Left colon (tissue), 2 donors: ENCODE measurements around the gene RPL10. TPM values are rescaled to one million over a fixed set of nuclear protein-coding genes. Genes with fewer than 3 reads are reported as not detected.

Source experiments
- microRNA-seq, 2 donors: library from miRNA; unstranded; fragments of <30 nt; microRNA quantifications; one replicate each; pipeline versions ENCODE4 v1.1.0 to v1.2.0, GENCODE V29; 2020
- total RNA-seq, 2 donors: library from RNA; stranded (reverse); fragmentation: NEBNext Ultra II Directional; extraction: Animal tissue kit (Norgen Biotek cat#: 25700); gene quantifications; one replicate each; pipeline ENCODE4 v1.2.1, GENCODE V29; 2021
- donor health status: DM: no; HTN: no; CAD: no.
- donor health status: DM: yes; HTN: yes; CAD: no.

The RPL10 gene
- total RNA-seq, 2 donors from 2014 or later: 2,262 to 2,406 TPM

Small RNA genes lying within 50 kb of the gene (microRNA-seq; reads per million reads assigned to microRNA genes)
- gene MIR6858: 0 to 0.53 reads per million in 2 donors

Other genes with a start within 250 kb of the RPL10 start
- not detected for gene OPN1MW, start 215.8 kb upstream of the RPL10 start, total RNA-seq
- gene OPN1MW2, start 178.6 kb upstream of the RPL10 start, total RNA-seq: not detected
- not detected for gene OPN1MW3, start 140.8 kb upstream of the RPL10 start, total RNA-seq
- not detected for gene TEX28, start 103.3 kb upstream of the RPL10 start, total RNA-seq
- gene TKTL1, start 102.6 kb upstream of the RPL10 start, total RNA-seq: not detected
- 100 to 1,000 TPM in 1 of 2 donors, 10 to 100 TPM in 1; 84.2 to 741 TPM for gene FLNA, start 23.7 kb upstream of the RPL10 start, total RNA-seq
- 10 to 100 TPM; 31.9 to 33.1 TPM for gene EMD, start 19.1 kb upstream of the RPL10 start, total RNA-seq
- 10 to 100 TPM; 23.4 to 26.8 TPM for gene DNASE1L1, start 10.9 kb downstream of the RPL10 start, total RNA-seq
- 10 to 100 TPM; 28.8 to 40.8 TPM for gene TAFAZZIN, start 13.2 kb downstream of the RPL10 start, total RNA-seq
- 100 to 1,000 TPM; 100 to 105 TPM for gene ATP6AP1, start 30.3 kb downstream of the RPL10 start, total RNA-seq
- gene GDI1, start 38.8 kb downstream of the RPL10 start, total RNA-seq: 10 to 100 TPM; 63.3 to 65.0 TPM
- gene FAM50A, start 45.8 kb downstream of the RPL10 start, total RNA-seq: 10 to 100 TPM; 44.4 to 56.7 TPM
- gene PLXNA3, start 59.9 kb downstream of the RPL10 start, total RNA-seq: 10 to 100 TPM; 48.9 to 68.2 TPM
- gene LAGE3, start 80.9 kb downstream of the RPL10 start, total RNA-seq: 10 to 100 TPM in 1 of 2 donors, 1 to 10 TPM in 1; 9.8 to 11.5 TPM
- 10 to 100 TPM; 30.5 to 34.5 TPM for gene UBL4A, start 88.2 kb downstream of the RPL10 start, total RNA-seq
- gene SLC10A3, start 92.3 kb downstream of the RPL10 start, total RNA-seq: 10 to 100 TPM; 23.8 to 30.0 TPM
- 10 to 100 TPM; 64.3 to 75.0 TPM for gene FAM3A, start 117.9 kb downstream of the RPL10 start, total RNA-seq
- 10 to 100 TPM; 30.5 to 34.2 TPM for gene G6PD, start 148.5 kb downstream of the RPL10 start, total RNA-seq
- 10 to 100 TPM; 26.5 to 29.1 TPM for gene IKBKG, start 149.2 kb downstream of the RPL10 start, total RNA-seq
- not detected for gene CTAG1A, start 186.8 kb downstream of the RPL10 start, total RNA-seq
- not detected for gene CTAG1B, start 220.9 kb downstream of the RPL10 start, total RNA-seq